Bronchial epithelial cell (primary cell): Measurements from ENCODE around the gene SLC6A7. TPM values are rescaled to one million over a fixed set of nuclear protein-coding genes. Genes with fewer than 3 reads are reported as not detected.

Source experiments
- DNase-seq: peaks from one replicate; pipeline ENCODE4 v3.0.0-alpha.2; 2010; ENCODE audit warnings: low read depth
- FAIRE-seq: peaks from 2 replicates; lab custom pipeline; 2011; peaks lifted over from hg19 to GRCh38; lab: Jason Lieb, UNC
- H3K27me3 ChIP-seq: 2 replicates; pipeline ENCODE4 v1.5.1; 2011; ENCODE audit warnings: low read length; ENCODE audit not compliant: control insufficient read depth, insufficient read depth
- H3K36me3 ChIP-seq: 2 replicates; pipeline ENCODE4 v1.5.1; 2011; ENCODE audit warnings: low read length; ENCODE audit not compliant: control insufficient read depth, insufficient read depth
- H3K4me3 ChIP-seq: 2 replicates; pipeline ENCODE4 v1.5.1; 2011; ENCODE audit warnings: mild to moderate bottlenecking, low read depth, low read length, control low read depth
- CTCF ChIP-seq: IDR thresholded peaks from 2 replicates; pipeline ENCODE4 v1.5.1; 2011; ENCODE audit warnings: mild to moderate bottlenecking, moderate library complexity, low read length, control low read depth, inconsistent platforms; ENCODE audit not compliant: insufficient read depth, severe bottlenecking
- total RNA-seq: library from RNA; depleted of rRNA; stranded (reverse); fragments of >200 nt; gene quantifications from 2 replicates; pipeline ENCODE4 v1.2.1, GENCODE V29; 2014

SLC6A7 gene
- total RNA-seq, 1 donor from 2014 or later, result not detected

- H3K36me3 ChIP-seq, result no peaks in the 10 kb centered on the region
- peaks cover 3% of the 10 kb centered on the region for H3K27me3 ChIP-seq
- no peak overlapping the region for H3K4me3 ChIP-seq
- DNase-seq (no peak), FAIRE-seq (no peak)
- TF ChIP-seq CTCF, result no peak
Measured at GRCh38 chr5:150234576-150235499, 45.0 kb downstream of the SLC6A7 start.

GRCh38 chr5:150235500-150235854 is 45.6 kb downstream of the SLC6A7 start:
- no peak for TF ChIP-seq CTCF
- FAIRE-seq (no peak), DNase-seq (no peak)

GRCh38 chr5:150236313-150236712 is 46.5 kb downstream of the SLC6A7 start:
- DNase-seq (no peak), FAIRE-seq (no peak)
- Histone ChIP-seq H3K27me3 (peaks cover 5% of the 10 kb centered on the region), H3K4me3 (no peak overlapping the region), H3K36me3 (no peaks in the 10 kb centered on the region)
- TF ChIP-seq CTCF, result no peak

More at GRCh38 chr5:150235500-150235854, 45.6 kb downstream of the SLC6A7 start:
- Histone ChIP-seq H3K4me3 (no peak overlapping the region), H3K36me3 (no peaks in the 10 kb centered on the region), H3K27me3 (peaks cover 3% of the 10 kb centered on the region)

- Histone ChIP-seq H3K4me3 (no peak overlapping the region), H3K36me3 (no peaks in the 10 kb centered on the region), H3K27me3 (peaks cover 5% of the 10 kb centered on the region)
- TF ChIP-seq CTCF, result no peak
- FAIRE-seq (no peak), DNase-seq (no peak)
Measured at GRCh38 chr5:150236981-150237754, 47.3 kb downstream of the SLC6A7 start.

- DNase-seq (no peak), FAIRE-seq (no peak)
- H3K27me3 ChIP-seq, result peaks cover 6% of the 10 kb centered on the region
- TF ChIP-seq CTCF, result no peak
- H3K4me3 ChIP-seq, result no peak overlapping the region
- H3K36me3 ChIP-seq, result no peaks in the 10 kb centered on the region
Measured at GRCh38 chr5:150238646-150239045, 48.8 kb downstream of the SLC6A7 start.
